PC-9 (cell line): ENCODE results near the gene PSMC3IP.
"Not testable (repeated sequence)": the region's sequence is repeated elsewhere in the genome, so short reads cannot be mapped to it uniquely, and the experiment has no call there.

Experiments
- CTCF ChIP-seq: fragments of 200-600 bp; sonication (generic); conservative IDR thresholded peaks from 2 replicates; pipeline ENCODE4 v1.6.1; 2017; ENCODE audit warnings: mixed run types, antibody characterized with exemption, mild to moderate bottlenecking, moderate library complexity
- EZH2 ChIP-seq: fragments of 200-600 bp; sonication (generic); IDR thresholded peaks from 2 replicates; pipeline ENCODE4 v1.8.0; 2017; ENCODE audit warnings: antibody characterized with exemption, low read depth

DNA sequence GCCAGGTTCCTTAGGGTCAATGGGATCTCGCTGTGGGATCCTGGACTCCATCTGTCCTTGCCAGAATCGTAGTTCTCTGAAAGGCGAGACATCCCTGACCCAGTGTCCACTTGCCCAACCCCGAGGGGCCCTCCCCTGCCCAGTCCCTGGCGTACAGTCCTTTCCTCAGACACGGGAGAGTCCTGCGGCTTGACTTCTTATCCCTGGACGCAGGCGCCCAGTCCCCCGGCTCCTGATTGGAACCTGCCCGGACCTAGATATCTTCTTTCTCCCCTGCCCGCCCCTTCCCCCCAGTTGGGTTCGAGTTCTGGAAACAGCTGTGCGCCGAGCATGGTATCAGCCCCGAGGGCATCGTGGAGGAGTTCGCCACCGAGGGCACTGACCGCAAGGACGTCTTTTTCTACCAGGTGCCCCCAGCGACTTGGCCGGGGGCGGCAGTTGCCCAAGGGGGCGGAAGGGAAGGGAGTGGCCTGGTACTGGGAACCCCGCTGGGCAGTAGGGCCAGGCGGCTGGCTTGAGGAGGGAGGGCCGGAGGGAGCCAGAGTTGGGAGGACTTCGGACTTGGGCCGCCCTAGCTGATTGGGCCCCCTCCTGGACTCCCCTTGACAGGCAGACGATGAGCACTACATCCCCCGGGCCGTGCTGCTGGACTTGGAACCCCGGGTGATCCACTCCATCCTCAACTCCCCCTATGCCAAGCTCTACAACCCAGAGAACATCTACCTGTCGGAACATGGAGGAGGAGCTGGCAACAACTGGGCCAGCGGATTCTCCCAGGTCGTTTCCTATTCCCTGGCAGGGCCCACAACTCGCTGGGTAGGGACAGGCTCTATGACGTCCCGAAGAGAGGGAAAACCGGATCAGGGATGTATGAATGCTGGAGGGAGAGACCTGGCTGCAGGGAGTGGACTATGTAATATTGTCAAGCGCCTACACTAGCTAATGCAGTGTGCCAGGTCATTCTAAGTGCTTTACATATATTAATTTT lies 32.6 kb upstream of the PSMC3IP start:
- TF ChIP-seq CTCF, EZH2: not testable (repeated sequence)
